Spleen (tissue), 11 donors: Measurements from ENCODE around the gene ADCY4. TPM values are rescaled to one million over a fixed set of nuclear protein-coding genes. Genes with fewer than 3 reads are reported as not detected.

Source experiments
- DNase-seq: peaks from one replicate; pipeline ENCODE4 v3.0.0-alpha.2; 2020
- H3K27ac ChIP-seq, 8 donors: fragments of 200-600 bp; sonication (generic) in 7 of 8; 1 replicate in 4 of 8; 2 replicates in 4 of 8; pipeline versions ENCODE4 v1.5.0 to v1.8.0; 2016 to 2021; ENCODE audit warnings: inconsistent platforms in 4 of 8, mild to moderate bottlenecking in 4 of 8, moderate library complexity in 1 of 8
- H3K27me3 ChIP-seq, 7 donors: fragments of 200-600 bp; sonication (generic) in 6 of 7; replicated peaks in 1 of 7; 1 replicate in 4 of 7; 2 replicates in 3 of 7; pipeline versions ENCODE4 v1.5.0 to v1.8.0; 2016 to 2021; ENCODE audit warnings: inconsistent platforms in 3 of 7, mild to moderate bottlenecking in 1 of 7
- H3K36me3 ChIP-seq, 6 donors: fragments of 200-600 bp; sonication (generic) in 5 of 6; 1 replicate in 4 of 6; 2 replicates in 2 of 6; pipeline versions ENCODE4 v1.5.0 to v1.8.0; 2016 to 2021; ENCODE audit warnings: inconsistent platforms in 2 of 6
- H3K4me1 ChIP-seq, 6 donors: fragments of 200-600 bp; sonication (generic) in 5 of 6; 1 replicate in 3 of 6; 2 replicates in 3 of 6; pipeline versions ENCODE4 v1.5.0 to v1.8.0; 2016 to 2021; ENCODE audit warnings: inconsistent platforms in 3 of 6
- H3K4me3 ChIP-seq, 8 donors: fragments of 200-600 bp; sonication (generic) in 7 of 8; 1 replicate in 4 of 8; 2 replicates in 4 of 8; pipeline versions ENCODE4 v1.5.0 to v1.8.0; 2016 to 2021; ENCODE audit warnings: inconsistent platforms in 4 of 8, mild to moderate bottlenecking in 4 of 8, moderate library complexity in 2 of 8
- H3K9me3 ChIP-seq, 8 donors: fragments of 200-600 bp; sonication (generic) in 7 of 8; 1 replicate in 4 of 8; 2 replicates in 4 of 8; pipeline versions ENCODE4 v1.5.0 to v1.8.0; 2016 to 2021; ENCODE audit warnings: inconsistent platforms in 4 of 8
- POLR2A ChIP-seq, 3 donors: fragments of 450-650 bp; IDR thresholded peaks; one replicate each; pipeline ENCODE4 v1.5.1; 2017; ENCODE audit warnings: antibody characterized with exemption in 3 of 3, mild to moderate bottlenecking in 1 of 3
- POLR2AphosphoS5 ChIP-seq, 3 donors: sonication (generic); formaldehyde crosslinking; IDR thresholded peaks; one replicate each; pipeline ENCODE4 v1.5.1; 2017; ENCODE audit warnings: antibody characterized with exemption in 3 of 3
- WGBS, 5 donors: extraction: QIAGEN DNeasy Blood & Tissue Kit in 3 of 5; methylation state at CpG; one replicate each; pipeline versions ENCODE4 v1.1.5 to v1.1.7; 2013 to 2018; 5-methylcytosine and 5-hydroxymethylcytosine counted together
- intact Hi-C: fragments of 100-400 bp; cut with DNase I; formaldehyde crosslinking; loops from one replicate; pipeline ENCODE4 v1.15.0; 2023; ENCODE audit warnings: low total_unique reads
- polyA plus RNA-seq, 3 donors: library from polyadenylated mRNA; stranded (reverse); fragments of 200-250 nt; gene quantifications; one replicate each; pipeline ENCODE4 v1.2.1, GENCODE V29; 2013
- total RNA-seq, 7 donors: library from RNA; depleted of rRNA in 3 of 7; stranded (reverse); fragments of >200 nt in 3 of 7; fragmentation: NEBNext Ultra II Directional in 4 of 7; extraction: Animal tissue kit (Norgen Biotek cat#: 25700) in 4 of 7; gene quantifications; one replicate each; pipeline versions ENCODE4 v1.1.0 to v1.2.1, GENCODE V29; 2016 to 2021
- TF ChIP-seq, protein P1 (sequence below), 11 experiments: fragments of 200-600 bp in 7 of 11; fragments of 450-650 bp in 4 of 11; sonication (generic) in 4 of 11; IDR thresholded peaks in 8 of 11; conservative IDR thresholded peaks in 3 of 11; 1 replicate in 7 of 11; 2 replicates in 4 of 11; pipeline versions ENCODE4 v1.4.0 to v1.8.0; 2016 to 2021; ENCODE audit warnings: antibody characterized with exemption in 11 of 11, inconsistent platforms in 4 of 11, mild to moderate bottlenecking in 1 of 11
- donor health status: healthy with polysubstance abuse.
- donor health status: DM: no; HTN: no; CAD: no; lungs with moderate emphysema.
- donor health status: DM: no; HTN: no; CAD: no.
- donor health status: Bipolar disorder and iron deficiency.
- donor health status: healthy.
- donor health status: DM: no; HTN: no; CAD: no.
- donor health status: DM: yes; HTN: yes; CAD: no.

Gene ADCY4
- total and polyA plus RNA-seq, 10 donors = 13.0 to 114 (median 56.7) TPM

DNA sequence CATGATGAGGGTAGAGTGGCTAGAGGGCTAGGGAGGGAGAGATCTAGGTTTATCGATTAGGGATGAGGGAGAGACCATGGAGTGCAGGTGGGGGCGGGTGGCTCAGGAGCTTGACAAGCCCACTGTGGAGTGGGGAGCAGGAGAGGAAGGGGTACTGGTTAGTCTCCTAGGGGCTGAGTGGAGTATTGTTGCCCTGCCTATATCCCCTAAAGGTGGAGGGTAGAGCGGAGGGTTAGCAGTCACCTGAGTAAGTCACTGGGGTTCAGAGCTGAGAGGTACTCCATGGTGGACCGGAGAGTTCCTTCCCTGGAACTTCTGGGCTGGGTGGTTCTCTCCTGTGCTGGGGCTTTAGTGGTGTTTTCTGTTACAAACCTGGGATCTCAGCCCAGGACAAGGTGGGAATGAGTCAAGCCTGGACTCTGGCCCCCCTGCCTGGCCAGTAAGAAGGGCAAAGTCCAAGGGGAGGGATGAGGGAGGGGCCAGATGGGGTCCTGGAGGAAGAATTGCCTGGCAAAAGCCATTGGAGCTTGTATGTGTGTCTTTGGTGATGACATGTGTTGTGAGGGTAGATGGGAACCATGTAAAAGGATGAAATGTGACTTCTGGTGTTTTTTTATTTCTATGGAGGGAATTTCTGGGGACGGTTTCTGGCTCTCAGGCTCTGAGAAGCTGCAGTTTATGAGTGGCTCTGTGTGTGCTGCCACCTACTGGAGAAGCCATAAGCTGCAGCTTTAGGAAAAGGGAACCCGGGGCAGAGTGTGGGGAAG lies 27.1 kb downstream of the ADCY4 start, which contains the start of gene CIDEB:
CIDEB (minus strand) TSS at position 403 of the 767 bp plus-strand sequence; CDS start at position 284, 119 bp downstream.
- peak; percentile 86 for DNase-seq
- peak in 1 of 3 donors; percentile 58 for TF ChIP-seq POLR2AphosphoS5 (IDR thresholded peaks at IDR 0.05)
- TF ChIP-seq, protein P1, sequence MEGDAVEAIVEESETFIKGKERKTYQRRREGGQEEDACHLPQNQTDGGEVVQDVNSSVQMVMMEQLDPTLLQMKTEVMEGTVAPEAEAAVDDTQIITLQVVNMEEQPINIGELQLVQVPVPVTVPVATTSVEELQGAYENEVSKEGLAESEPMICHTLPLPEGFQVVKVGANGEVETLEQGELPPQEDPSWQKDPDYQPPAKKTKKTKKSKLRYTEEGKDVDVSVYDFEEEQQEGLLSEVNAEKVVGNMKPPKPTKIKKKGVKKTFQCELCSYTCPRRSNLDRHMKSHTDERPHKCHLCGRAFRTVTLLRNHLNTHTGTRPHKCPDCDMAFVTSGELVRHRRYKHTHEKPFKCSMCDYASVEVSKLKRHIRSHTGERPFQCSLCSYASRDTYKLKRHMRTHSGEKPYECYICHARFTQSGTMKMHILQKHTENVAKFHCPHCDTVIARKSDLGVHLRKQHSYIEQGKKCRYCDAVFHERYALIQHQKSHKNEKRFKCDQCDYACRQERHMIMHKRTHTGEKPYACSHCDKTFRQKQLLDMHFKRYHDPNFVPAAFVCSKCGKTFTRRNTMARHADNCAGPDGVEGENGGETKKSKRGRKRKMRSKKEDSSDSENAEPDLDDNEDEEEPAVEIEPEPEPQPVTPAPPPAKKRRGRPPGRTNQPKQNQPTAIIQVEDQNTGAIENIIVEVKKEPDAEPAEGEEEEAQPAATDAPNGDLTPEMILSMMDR (IDR thresholded peaks at IDR 0.05 in 8 of 11, conservative IDR thresholded peaks at IDR 0.05 in 3 of 11) = peak; percentile 79 to 97 (median 94)
- TF ChIP-seq POLR2A (IDR thresholded peaks at IDR 0.05) = no peak
- 59 to 64% (median 63%) methylated on average over 6 of the region's 6 CpGs for WGBS, 5 donors
- peak within 1 kb of the TSS in 7 of 8 donors; percentile 9 to 98 (median 97) for H3K27ac ChIP-seq
- intact Hi-C loops = no loop called here
- peaks cover 31 to 94% (median 72%) of the 10 kb centered on the region in 6 donors for H3K4me1 ChIP-seq
- H3K4me3 ChIP-seq = peak within 1 kb of the TSS in 3 of 8 donors; percentile 73 to 87 (median 79)
- H3K9me3 ChIP-seq = no peaks in the 10 kb centered on the region
- peaks cover 4 to 70% (median 52%) of the 10 kb centered on the region in 6 donors for H3K36me3 ChIP-seq
- no peaks in the 10 kb centered on the region for H3K27me3 ChIP-seq

DNA sequence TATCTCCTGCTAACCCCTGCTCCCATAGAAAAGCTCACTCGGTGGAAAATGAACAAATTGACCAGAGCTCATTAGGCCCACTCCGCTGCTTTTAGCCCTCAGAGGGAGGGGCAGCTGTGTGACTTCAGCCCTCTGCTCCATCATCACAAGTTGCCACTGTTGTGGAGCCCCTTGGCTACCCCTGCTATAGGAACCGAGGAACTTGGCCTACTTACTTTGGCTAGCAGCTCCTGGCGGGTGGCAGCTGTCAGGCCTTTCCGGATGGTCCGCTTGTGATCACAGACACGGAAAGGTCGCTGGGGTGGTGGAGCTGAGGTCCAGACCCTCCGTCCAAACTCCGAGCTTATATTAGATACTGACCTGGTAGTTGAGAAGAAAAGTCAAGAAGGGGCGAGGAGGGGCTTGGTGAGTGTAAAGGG lies 27.7 kb downstream of the ADCY4 start:
- H3K27ac ChIP-seq = peak overlapping the region in 2 of 8 donors; percentile 98
- H3K4me3 ChIP-seq = no peak overlapping the region
- peaks cover 4 to 76% (median 58%) of the 10 kb centered on the region in 6 donors for H3K36me3 ChIP-seq
- TF ChIP-seq POLR2A (IDR thresholded peaks at IDR 0.05) (no peak), POLR2AphosphoS5 (IDR thresholded peaks at IDR 0.05) (no peak)
- TF ChIP-seq, protein P1 (IDR thresholded peaks at IDR 0.05 in 8 of 11, conservative IDR thresholded peaks at IDR 0.05 in 3 of 11) = no peak
- no peaks in the 10 kb centered on the region for H3K27me3 ChIP-seq
- H3K9me3 ChIP-seq = no peaks in the 10 kb centered on the region
- peaks cover 26 to 92% (median 67%) of the 10 kb centered on the region in 6 donors for H3K4me1 ChIP-seq
- intact Hi-C loops = no loop called here
- DNase-seq = peak; percentile 69
- WGBS, 5 donors = 84 to 87% (median 86%) methylated on average over 10 to 11 of the region's 11 CpGs

DNA sequence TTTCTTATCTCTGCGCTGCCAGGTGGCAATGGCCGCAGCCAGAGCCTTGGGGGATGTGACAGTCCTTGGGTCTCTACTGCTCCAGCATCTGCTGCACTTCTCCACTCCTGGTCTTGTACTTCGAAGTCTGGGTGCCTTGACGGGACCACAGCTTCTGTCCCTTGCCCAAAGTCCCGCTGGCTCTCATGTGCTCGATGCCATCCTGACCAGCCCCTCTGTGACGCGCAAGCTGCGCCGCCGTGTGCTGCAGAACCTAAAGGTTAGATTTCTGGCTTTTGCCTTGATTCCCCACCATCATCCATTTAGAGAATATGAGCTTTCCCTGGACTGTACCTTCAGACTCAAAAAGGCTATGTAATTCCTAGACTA lies 30.9 kb downstream of the ADCY4 start:
- TF ChIP-seq POLR2A (IDR thresholded peaks at IDR 0.05) = no peak
- TF ChIP-seq, protein P1 (IDR thresholded peaks at IDR 0.05 in 8 of 11, conservative IDR thresholded peaks at IDR 0.05 in 3 of 11) = no peak
- peak in 1 of 3 donors; percentile 35 for TF ChIP-seq POLR2AphosphoS5 (IDR thresholded peaks at IDR 0.05)
- H3K27ac ChIP-seq = peak overlapping the region in 3 of 8 donors; percentile 34 to 64 (median 40)
- H3K27me3 ChIP-seq = no peaks in the 10 kb centered on the region
- WGBS, 5 donors = 95 to 99% (median 96%) methylated on average over 11 of the region's 11 CpGs
- intact Hi-C loops = no loop called here
- no peak for DNase-seq
- peaks cover 23 to 90% (median 64%) of the 10 kb centered on the region in 6 donors for H3K4me1 ChIP-seq
- no peak overlapping the region for H3K4me3 ChIP-seq
- H3K36me3 ChIP-seq = peaks cover 4 to 79% (median 65%) of the 10 kb centered on the region in 6 donors
- no peaks in the 10 kb centered on the region for H3K9me3 ChIP-seq
